GM12874 (cell line): ENCODE measurements around the gene ENTPD7.

Source experiments
- CTCF ChIP-seq: IDR thresholded peaks from 2 replicates; pipeline ENCODE4 v1.5.1; 2011; ENCODE audit warnings: low read depth, mild to moderate bottlenecking, control low read depth, low read length, moderate library complexity; ENCODE audit not compliant: insufficient read depth

ENTPD7 gene, protein sequence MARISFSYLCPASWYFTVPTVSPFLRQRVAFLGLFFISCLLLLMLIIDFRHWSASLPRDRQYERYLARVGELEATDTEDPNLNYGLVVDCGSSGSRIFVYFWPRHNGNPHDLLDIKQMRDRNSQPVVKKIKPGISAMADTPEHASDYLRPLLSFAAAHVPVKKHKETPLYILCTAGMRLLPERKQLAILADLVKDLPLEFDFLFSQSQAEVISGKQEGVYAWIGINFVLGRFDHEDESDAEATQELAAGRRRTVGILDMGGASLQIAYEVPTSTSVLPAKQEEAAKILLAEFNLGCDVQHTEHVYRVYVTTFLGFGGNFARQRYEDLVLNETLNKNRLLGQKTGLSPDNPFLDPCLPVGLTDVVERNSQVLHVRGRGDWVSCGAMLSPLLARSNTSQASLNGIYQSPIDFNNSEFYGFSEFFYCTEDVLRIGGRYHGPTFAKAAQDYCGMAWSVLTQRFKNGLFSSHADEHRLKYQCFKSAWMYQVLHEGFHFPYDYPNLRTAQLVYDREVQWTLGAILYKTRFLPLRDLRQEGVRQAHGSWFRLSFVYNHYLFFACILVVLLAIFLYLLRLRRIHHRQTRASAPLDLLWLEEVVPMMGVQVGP

GRCh38 chr10:99659031-99659867 lies at the start of gene ENTPD7:
TSS of gene ENTPD7 (plus strand) at chr10:99659509. CDS start at chr10:99659957, 448 bp downstream.
- no peak for TF ChIP-seq CTCF

- no peak for TF ChIP-seq CTCF
These were observed 49.1 kb upstream of the ENTPD7 start for GRCh38 chr10:99610221-99610620.

DNA sequence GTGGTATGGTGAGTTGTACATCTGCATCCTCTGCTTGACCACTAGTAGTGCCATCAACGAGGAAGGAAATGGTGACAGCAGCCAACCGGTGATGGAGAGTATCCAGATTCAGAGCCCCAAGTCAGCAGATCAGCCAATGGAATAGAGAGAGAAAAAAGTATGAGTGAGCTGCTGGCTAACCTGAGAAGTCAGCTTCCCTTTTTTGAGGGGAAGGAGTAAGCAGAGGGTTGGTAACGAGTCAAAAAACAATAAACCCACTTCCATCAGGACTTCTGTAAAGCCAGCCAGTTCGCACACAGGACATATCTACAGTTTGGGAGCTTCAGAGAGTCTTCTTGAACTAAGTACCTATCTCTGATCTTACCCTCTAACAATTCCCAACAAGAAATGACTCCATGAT lies 48.0 kb upstream of the ENTPD7 start:
- TF ChIP-seq CTCF, result no peak

DNA sequence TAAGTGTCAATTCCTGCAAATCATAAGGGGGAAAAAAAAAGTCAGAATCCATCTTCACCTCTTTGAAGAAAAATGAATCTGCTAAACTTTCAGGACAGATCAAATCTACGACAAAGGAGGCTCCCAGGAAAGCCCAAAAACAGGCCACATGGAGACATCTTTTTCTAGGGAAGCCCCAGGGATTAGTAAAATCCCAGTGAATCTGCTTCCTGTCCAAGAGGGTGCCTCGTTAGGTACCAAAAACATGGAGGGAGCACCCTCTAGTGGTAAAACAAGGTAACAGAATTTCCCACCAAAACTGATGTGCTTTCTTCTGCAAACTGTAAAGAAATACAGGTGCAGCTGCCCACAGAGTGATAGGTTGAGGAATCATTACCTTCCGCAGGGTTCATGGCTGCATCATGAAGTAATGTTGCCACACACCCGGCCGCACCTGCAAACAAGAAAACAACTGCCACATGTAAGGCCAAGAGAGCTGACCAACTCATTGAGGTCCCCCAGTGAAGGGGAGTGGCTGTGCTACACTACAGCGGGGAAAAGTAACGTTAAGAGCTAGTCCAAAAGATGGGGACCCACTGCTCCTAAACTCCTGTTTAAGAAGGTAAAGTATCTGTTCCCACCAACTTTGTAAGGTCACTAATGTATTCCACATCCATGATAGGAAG lies 47.0 kb upstream of the ENTPD7 start:
- peak; percentile 76 for TF ChIP-seq CTCF

- TF ChIP-seq CTCF, result no peak
These were observed 43.9 kb upstream of the ENTPD7 start for GRCh38 chr10:99615426-99615825.

GRCh38 chr10:99617696-99618095 lies 41.6 kb upstream of the ENTPD7 start:
- TF ChIP-seq CTCF, result no peak
